Activated CD8-positive, alpha-beta T cell treated with anti-CD3 and anti-CD28 coated beads for 36 hours (primary cell): ENCODE measurements around the gene PCTP. TPM values are rescaled to one million over a fixed set of nuclear protein-coding genes. Genes with fewer than 3 reads are reported as not detected.

Source experiments
- ATAC-seq: fragments of 200-7000 bp; cut with Tn5 transposase; one replicate; pipeline ENCODE4 v1.10.0; 2021; ENCODE audit warnings: mild to moderate bottlenecking, moderate library complexity
- CTCF ChIA-PET: fragments of 350-600 bp; sonication (Branson Sonifier 250); formaldehyde crosslinking; loops from one replicate; lab custom pipeline; 2021; ENCODE audit warnings: antibody characterized with exemption; lab: Charles Lee
- POLR2A ChIA-PET: fragments of 350-600 bp; sonication (Branson Sonifier 250); formaldehyde crosslinking; loops from one replicate; lab custom pipeline; 2021; ENCODE audit warnings: antibody characterized with exemption; lab: Charles Lee
- DNase-seq: peaks from one replicate; pipeline ENCODE4 v3.0.0-alpha.2; 2020
- H3K27ac Mint-ChIP-seq: one replicate; pipeline ENCODE4 v1.8.0; 2021; ENCODE audit warnings: mild to moderate bottlenecking, mixed read lengths
- H3K27me3 Mint-ChIP-seq: one replicate; pipeline ENCODE4 v1.8.0; 2021; ENCODE audit warnings: mixed read lengths
- H3K36me3 Mint-ChIP-seq: one replicate; pipeline ENCODE4 v1.8.0; 2021; ENCODE audit warnings: low read depth, mixed read lengths
- H3K4me1 Mint-ChIP-seq: one replicate; pipeline ENCODE4 v1.8.0; 2021; ENCODE audit warnings: low read depth, mixed read lengths
- H3K4me3 Mint-ChIP-seq: one replicate; pipeline ENCODE4 v1.8.0; 2021; ENCODE audit warnings: mild to moderate bottlenecking, moderate library complexity, mixed read lengths
- H3K9me3 Mint-ChIP-seq: one replicate; pipeline ENCODE4 v1.8.0; 2021; ENCODE audit warnings: mixed read lengths
- CTCF ChIP-seq: fragments of 200-600 bp; IDR thresholded peaks from one replicate; pipeline ENCODE4 v1.8.0; 2022; ENCODE audit warnings: antibody characterized with exemption, mild to moderate bottlenecking
- intact Hi-C: fragments of 100-400 bp; cut with micrococcal nuclease; formaldehyde crosslinking; loops from one replicate; pipeline ENCODE4 v1.10.0; 2022
- total RNA-seq, 2 experiments: library from RNA; stranded (reverse); gene quantifications; one replicate each; pipeline ENCODE4 v1.2.3, GENCODE V29; 2021

The PCTP gene
- total RNA-seq, 2 experiments from 2014 or later = 6.6 to 7.7 TPM

GRCh38 chr17:55735731-55736405 lies 15.0 kb upstream of the PCTP start:
- H3K4me3 Mint-ChIP-seq = no peak overlapping the region
- no peaks in the 10 kb centered on the region for H3K36me3 Mint-ChIP-seq
- H3K4me1 Mint-ChIP-seq = peaks cover 31% of the 10 kb centered on the region
- ATAC-seq = no peak
- peaks cover 23% of the 10 kb centered on the region for H3K27me3 Mint-ChIP-seq
- POLR2A ChIA-PET = interaction anchor here (0.7 kb wide), 1 partner anchor 684 kb away, joined by 3 read pairs; no protein-coding TSS in a partner anchor
- H3K9me3 Mint-ChIP-seq = no peaks in the 10 kb centered on the region
- CTCF ChIA-PET = interaction anchor here (0.5 to 4.2 kb wide), 12 partner anchors 14 to 584 kb away, joined by 3 to 26 read pairs (median 4); partner anchors contain the start of genes PCTP and TMEM100
- peak; percentile 51 for DNase-seq
- intact Hi-C loops = no loop called here
- TF ChIP-seq CTCF = peak; percentile 81
- H3K27ac Mint-ChIP-seq = no peak overlapping the region

GRCh38 chr17:55737976-55738501 lies 12.8 kb upstream of the PCTP start:
- no peak for TF ChIP-seq CTCF
- Mint-ChIP-seq H3K9me3 (no peaks in the 10 kb centered on the region), H3K27me3 (peaks cover 18% of the 10 kb centered on the region), H3K36me3 (no peaks in the 10 kb centered on the region), H3K27ac (no peak overlapping the region), H3K4me1 (peaks cover 22% of the 10 kb centered on the region), H3K4me3 (no peak overlapping the region)
- POLR2A ChIA-PET = no interaction called here
- no peak for DNase-seq
- intact Hi-C loops = no loop called here
- CTCF ChIA-PET = interaction anchor here (0.9 to 1.6 kb wide), 3 partner anchors 21 to 212 kb away, joined by 3 to 5 read pairs (median 3); no protein-coding TSS in a partner anchor
- ATAC-seq = no peak

- no peak for ATAC-seq
- Mint-ChIP-seq H3K27ac (no peak overlapping the region), H3K4me1 (peaks cover 2% of the 10 kb centered on the region), H3K9me3 (no peaks in the 10 kb centered on the region), H3K4me3 (no peak overlapping the region), H3K36me3 (no peaks in the 10 kb centered on the region), H3K27me3 (peaks cover 22% of the 10 kb centered on the region)
- TF ChIP-seq CTCF = no peak
- POLR2A ChIA-PET = interaction anchor here (0.6 kb wide), 1 partner anchor 197 kb away, joined by 5 read pairs; no protein-coding TSS in a partner anchor
- intact Hi-C loops = no loop called here
- DNase-seq = no peak
- CTCF ChIA-PET = interaction anchor here (1.0 to 1.6 kb wide), 3 partner anchors 29 to 226 kb away, joined by 3 to 5 read pairs (median 3); no protein-coding TSS in a partner anchor
Observed at GRCh38 chr17:55740511-55741355, 10.1 kb upstream of the PCTP start.

GRCh38 chr17:55741356-55741700 lies 9.5 kb upstream of the PCTP start:
- Mint-ChIP-seq H3K27ac (no peak overlapping the region), H3K4me1 (no peaks in the 10 kb centered on the region), H3K27me3 (peaks cover 26% of the 10 kb centered on the region), H3K36me3 (no peaks in the 10 kb centered on the region), H3K4me3 (no peak overlapping the region), H3K9me3 (no peaks in the 10 kb centered on the region)
- ATAC-seq (no peak), DNase-seq (no peak)
- intact Hi-C loops = no loop called here
- TF ChIP-seq CTCF = no peak
- POLR2A ChIA-PET = no interaction called here
- CTCF ChIA-PET = interaction anchor here (0.7 kb wide), 1 partner anchor 216 kb away, joined by 3 read pairs; no protein-coding TSS in a partner anchor
